Stimulated activated CD4-positive, alpha-beta T cell treated with anti-CD3 and anti-CD28 coated beads, Interleukin-15, amount 100 ng/mL, for 1 hour (primary cell): ENCODE data around the gene GPRC5A.
A peak's percentile ranks its signal among the peaks of the same experiment; 100 is the strongest.

Source experiments
- DNase-seq, 2 donors: peaks; one replicate each; pipeline ENCODE4 v3.0.0-alpha.2; 2020; ENCODE audit warnings: low read depth in 1 of 2, low spot score in 1 of 2

Gene GPRC5A

GRCh38 chr12:12885096-12885792, 6.1 kb upstream of the GPRC5A start:
- DNase-seq, result no peak

- DNase-seq, result no peak
Observed at GRCh38 chr12:12887471-12887870, 3.9 kb upstream of the GPRC5A start.

GRCh38 chr12:12889701-12890100, 1.7 kb upstream of the GPRC5A start:
- DNase-seq, result no peak

- no peak for DNase-seq
Observed at GRCh38 chr12:12890543-12891079, 751 bp upstream of the GPRC5A start.

- no peak for DNase-seq
Observed at GRCh38 chr12:12891881-12892355, 556 bp downstream of the GPRC5A start.

- no peak for DNase-seq
Observed at GRCh38 chr12:12892681-12893141, 1.3 kb downstream of the GPRC5A start.

- no peak for DNase-seq
Observed at GRCh38 chr12:12893438-12893837, 2.1 kb downstream of the GPRC5A start.

GRCh38 chr12:12896260-12896659, 4.9 kb downstream of the GPRC5A start:
- no peak for DNase-seq

- DNase-seq, result no peak
Observed at GRCh38 chr12:12897302-12897701, 5.9 kb downstream of the GPRC5A start.

- DNase-seq, result no peak
Observed at GRCh38 chr12:12898136-12898717, 6.9 kb downstream of the GPRC5A start.

GRCh38 chr12:12898911-12899511, 7.6 kb downstream of the GPRC5A start:
- no peak for DNase-seq

GRCh38 chr12:12899530-12900380, 8.4 kb downstream of the GPRC5A start:
- DNase-seq, result peak in 1 of 2 donors; percentile 20

- DNase-seq, result no peak
Observed at GRCh38 chr12:12900786-12901157, 9.4 kb downstream of the GPRC5A start.

GRCh38 chr12:12901158-12901791, 9.9 kb downstream of the GPRC5A start:
- DNase-seq, result no peak

GRCh38 chr12:12902036-12902435, 10.7 kb downstream of the GPRC5A start:
- no peak for DNase-seq

GRCh38 chr12:12903642-12904609, 12.6 kb downstream of the GPRC5A start:
- no peak for DNase-seq

- DNase-seq, result no peak
Observed at GRCh38 chr12:12907552-12907951, 16.2 kb downstream of the GPRC5A start.

- DNase-seq, result no peak
Observed at GRCh38 chr12:12908252-12908651, 16.9 kb downstream of the GPRC5A start.

- no peak for DNase-seq
Observed at GRCh38 chr12:12908711-12909110, 17.3 kb downstream of the GPRC5A start.
